ENCODE measurements around the gene FKBP2.
"Not testable (repeated sequence)": the region's sequence is repeated elsewhere in the genome, so short reads cannot be mapped to it uniquely, and the experiment has no call there.

FKBP2 gene

GRCh38 chr11:64232182-64232966 is 8.5 kb upstream of the FKBP2 start:
- in situ Hi-C loops (cut with MboI; ENCODE audit: low sequenced_read_pairs), result no loop called here

- in situ Hi-C loops (cut with MboI; ENCODE audit: low sequenced_read_pairs), result no loop called here
Observed at GRCh38 chr11:64232967-64233315, 8.0 kb upstream of the FKBP2 start.

GRCh38 chr11:64233913-64234586 is 6.8 kb upstream of the FKBP2 start, which contains the start of gene VEGFB:
TSS of gene VEGFB (plus strand) at chr11:64234584. CDS start at chr11:64234834, 250 bp downstream.
- in situ Hi-C loops (cut with MboI; ENCODE audit: low sequenced_read_pairs), result no loop called here

- in situ Hi-C loops (cut with MboI; ENCODE audit: low sequenced_read_pairs), result no loop called here
Observed at GRCh38 chr11:64234647-64235379, 6.1 kb upstream of the FKBP2 start.

GRCh38 chr11:64235437-64236161 is 5.3 kb upstream of the FKBP2 start:
- in situ Hi-C loops (cut with MboI; ENCODE audit: low sequenced_read_pairs), result no loop called here

- in situ Hi-C loops (cut with MboI; ENCODE audit: low sequenced_read_pairs), result no loop called here
Observed at GRCh38 chr11:64237484-64237951, 3.4 kb upstream of the FKBP2 start.

GRCh38 chr11:64238076-64238475 is 2.8 kb upstream of the FKBP2 start:
- in situ Hi-C loops (cut with MboI; ENCODE audit: low sequenced_read_pairs), result no loop called here

GRCh38 chr11:64238999-64239398 is 1.9 kb upstream of the FKBP2 start:
- in situ Hi-C loops (cut with MboI; ENCODE audit: low sequenced_read_pairs), result no loop called here

- in situ Hi-C loops (cut with MboI; ENCODE audit: low sequenced_read_pairs), result no loop called here
Observed at GRCh38 chr11:64239662-64240434, 1.0 kb upstream of the FKBP2 start.

GRCh38 chr11:64241241-64241490 is 271 bp downstream of the FKBP2 start:
- in situ Hi-C loops (cut with MboI; ENCODE audit: low sequenced_read_pairs), result no loop called here

GRCh38 chr11:64241491-64242374 is 838 bp downstream of the FKBP2 start:
- in situ Hi-C loops (cut with MboI; ENCODE audit: low sequenced_read_pairs), result no loop called here

- in situ Hi-C loops (cut with MboI; ENCODE audit: low sequenced_read_pairs), result no loop called here
Observed at GRCh38 chr11:64243236-64243854, 2.5 kb downstream of the FKBP2 start.

- in situ Hi-C loops (cut with MboI; ENCODE audit: low sequenced_read_pairs), result no loop called here
Observed at GRCh38 chr11:64244107-64244506, 3.2 kb downstream of the FKBP2 start.

- in situ Hi-C loops (cut with MboI; ENCODE audit: low sequenced_read_pairs), result no loop called here
Observed at GRCh38 chr11:64244966-64245365, 4.1 kb downstream of the FKBP2 start.

GRCh38 chr11:64245401-64245796 is 4.5 kb downstream of the FKBP2 start:
- in situ Hi-C loops (cut with MboI; ENCODE audit: low sequenced_read_pairs), result no loop called here

- in situ Hi-C loops (cut with MboI; ENCODE audit: low sequenced_read_pairs), result no loop called here
Observed at GRCh38 chr11:64245797-64246620, 5.1 kb downstream of the FKBP2 start.

- in situ Hi-C loops (cut with MboI; ENCODE audit: low sequenced_read_pairs), result not testable (repeated sequence)
Observed at GRCh38 chr11:64246621-64246870, 5.7 kb downstream of the FKBP2 start.

- in situ Hi-C loops (cut with MboI; ENCODE audit: low sequenced_read_pairs), result no loop called here
Observed at GRCh38 chr11:64246871-64247728, 6.2 kb downstream of the FKBP2 start, which contains the start of gene PPP1R14B. TSS of gene PPP1R14B (minus strand) at chr11:64246943. CDS start at chr11:64246673, 270 bp downstream.

Measured in HL-60/S4 treated with retinoic acid at 250 ng/mL for 4 days and 3 days (cell line).